ENCODE data around the gene OVOL2.
"Not testable (repeated sequence)": the region's sequence is repeated elsewhere in the genome, so short reads cannot be mapped to it uniquely, and the experiment has no call there.

Gene OVOL2

GRCh38 chr20:18058661-18059467 lies 1.1 kb upstream of the OVOL2 start:
- DNase-seq (ENCODE audit: extremely low spot score, insufficient read length, low read depth) (no peak), FAIRE-seq (no peak)

- no peak for FAIRE-seq
These were observed 256 bp upstream of the OVOL2 start for GRCh38 chr20:18057994-18058349.

GRCh38 chr20:18056174-18057100 lies 1.3 kb downstream of the OVOL2 start:
- FAIRE-seq: no peak
- DNase-seq (ENCODE audit: extremely low spot score, insufficient read length, low read depth): no peak

More at GRCh38 chr20:18057994-18058349, 256 bp upstream of the OVOL2 start:
- DNase-seq (ENCODE audit: extremely low spot score, insufficient read length, low read depth): no peak

GRCh38 chr20:18055261-18055660 lies 2.5 kb downstream of the OVOL2 start:
- no peak for FAIRE-seq

GRCh38 chr20:18052856-18053255 lies 4.9 kb downstream of the OVOL2 start:
- FAIRE-seq: no peak
- DNase-seq (ENCODE audit: extremely low spot score, insufficient read length, low read depth): no peak

More at GRCh38 chr20:18055261-18055660, 2.5 kb downstream of the OVOL2 start:
- DNase-seq (ENCODE audit: extremely low spot score, insufficient read length, low read depth): no peak

- FAIRE-seq (no peak), DNase-seq (ENCODE audit: extremely low spot score, insufficient read length, low read depth) (no peak)
These were observed 7.1 kb downstream of the OVOL2 start for GRCh38 chr20:18050628-18051027.

- DNase-seq (ENCODE audit: extremely low spot score, insufficient read length, low read depth): no peak
- no peak for FAIRE-seq
These were observed 9.5 kb downstream of the OVOL2 start for GRCh38 chr20:18048176-18048575.

- DNase-seq (ENCODE audit: extremely low spot score, insufficient read length, low read depth) (no peak), FAIRE-seq (no peak)
These were observed 11.2 kb downstream of the OVOL2 start for GRCh38 chr20:18046535-18046934.

- FAIRE-seq: no peak
These were observed 15.5 kb downstream of the OVOL2 start for GRCh38 chr20:18042229-18042628.

GRCh38 chr20:18041462-18041861 lies 16.3 kb downstream of the OVOL2 start:
- DNase-seq (ENCODE audit: extremely low spot score, insufficient read length, low read depth) (no peak), FAIRE-seq (no peak)

More at GRCh38 chr20:18042229-18042628, 15.5 kb downstream of the OVOL2 start:
- no peak for DNase-seq (ENCODE audit: extremely low spot score, insufficient read length, low read depth)

GRCh38 chr20:18039063-18039462 lies 18.7 kb downstream of the OVOL2 start:
- no peak for FAIRE-seq
- DNase-seq (ENCODE audit: extremely low spot score, insufficient read length, low read depth): no peak

GRCh38 chr20:18034039-18034438 lies 23.7 kb downstream of the OVOL2 start:
- DNase-seq (ENCODE audit: extremely low spot score, insufficient read length, low read depth) (no peak), FAIRE-seq (no peak)

GRCh38 chr20:18032977-18033892 lies 24.5 kb downstream of the OVOL2 start:
- FAIRE-seq: no peak
- DNase-seq (ENCODE audit: extremely low spot score, insufficient read length, low read depth): no peak

- FAIRE-seq: no peak
These were observed 25.7 kb downstream of the OVOL2 start for GRCh38 chr20:18031888-18032509.

GRCh38 chr20:18031050-18031449 lies 26.7 kb downstream of the OVOL2 start:
- DNase-seq (ENCODE audit: extremely low spot score, insufficient read length, low read depth): no peak
- no peak for FAIRE-seq

More at GRCh38 chr20:18031888-18032509, 25.7 kb downstream of the OVOL2 start:
- DNase-seq (ENCODE audit: extremely low spot score, insufficient read length, low read depth): no peak

- FAIRE-seq (no peak), DNase-seq (ENCODE audit: extremely low spot score, insufficient read length, low read depth) (no peak)
These were observed 27.7 kb downstream of the OVOL2 start for GRCh38 chr20:18030020-18030419.

- not testable (repeated sequence) for FAIRE-seq; DNase-seq (ENCODE audit: extremely low spot score, insufficient read length, low read depth)
These were observed 30.7 kb downstream of the OVOL2 start for GRCh38 chr20:18027011-18027410.

GRCh38 chr20:18024606-18025127 lies 33.0 kb downstream of the OVOL2 start:
- DNase-seq (ENCODE audit: extremely low spot score, insufficient read length, low read depth) (no peak), FAIRE-seq (no peak)

GRCh38 chr20:18020931-18021330 lies 36.8 kb downstream of the OVOL2 start:
- no peak for FAIRE-seq
- no peak for DNase-seq (ENCODE audit: extremely low spot score, insufficient read length, low read depth)
